ENCODE data around the gene SNTG2.

Gene SNTG2

DNA sequence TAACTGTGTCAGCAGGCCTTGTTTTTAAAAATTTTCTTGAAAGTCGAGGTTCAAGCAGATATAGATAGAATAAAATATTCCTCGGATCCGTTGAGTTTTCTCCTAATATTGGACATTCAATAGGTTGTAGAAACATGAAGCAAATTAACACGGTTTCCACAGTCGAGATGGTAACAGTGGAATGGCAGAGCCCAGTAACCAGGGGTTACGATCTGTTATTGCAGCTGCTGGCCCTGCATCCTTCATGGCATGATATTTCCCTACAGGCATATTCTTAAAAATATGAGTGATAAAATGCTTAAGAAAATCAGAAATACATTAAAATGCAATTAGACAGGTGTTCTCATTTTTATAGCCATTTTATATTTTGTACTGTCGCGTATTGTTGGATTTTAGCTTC lies 117.6 kb downstream of the SNTG2 start:
- peaks cover 4% of the 10 kb centered on the region; the same call in 1 of the 2 replicates for H3K9me3 ChIP-seq (ENCODE audit: control insufficient read depth, insufficient read depth, low read length)
- H3K4me2 ChIP-seq (ENCODE audit: low read length): no peak overlapping the region
- no peaks in the 10 kb centered on the region for H3F3A ChIP-seq (ENCODE audit: control insufficient read depth, insufficient read depth)
- H3K27me3 ChIP-seq (ENCODE audit: control insufficient read depth, low read length): no peaks in the 10 kb centered on the region
- TF ChIP-seq EZH2phosphoT487 (IDR thresholded peaks at IDR 0.05; ENCODE audit: borderline replicate concordance, low read length): no peak
- TF ChIP-seq, protein P1, sequence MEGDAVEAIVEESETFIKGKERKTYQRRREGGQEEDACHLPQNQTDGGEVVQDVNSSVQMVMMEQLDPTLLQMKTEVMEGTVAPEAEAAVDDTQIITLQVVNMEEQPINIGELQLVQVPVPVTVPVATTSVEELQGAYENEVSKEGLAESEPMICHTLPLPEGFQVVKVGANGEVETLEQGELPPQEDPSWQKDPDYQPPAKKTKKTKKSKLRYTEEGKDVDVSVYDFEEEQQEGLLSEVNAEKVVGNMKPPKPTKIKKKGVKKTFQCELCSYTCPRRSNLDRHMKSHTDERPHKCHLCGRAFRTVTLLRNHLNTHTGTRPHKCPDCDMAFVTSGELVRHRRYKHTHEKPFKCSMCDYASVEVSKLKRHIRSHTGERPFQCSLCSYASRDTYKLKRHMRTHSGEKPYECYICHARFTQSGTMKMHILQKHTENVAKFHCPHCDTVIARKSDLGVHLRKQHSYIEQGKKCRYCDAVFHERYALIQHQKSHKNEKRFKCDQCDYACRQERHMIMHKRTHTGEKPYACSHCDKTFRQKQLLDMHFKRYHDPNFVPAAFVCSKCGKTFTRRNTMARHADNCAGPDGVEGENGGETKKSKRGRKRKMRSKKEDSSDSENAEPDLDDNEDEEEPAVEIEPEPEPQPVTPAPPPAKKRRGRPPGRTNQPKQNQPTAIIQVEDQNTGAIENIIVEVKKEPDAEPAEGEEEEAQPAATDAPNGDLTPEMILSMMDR (IDR thresholded peaks at IDR 0.05; ENCODE audit: low read depth, low read length, poor library complexity, severe bottlenecking): no peak
- H3K4me3 ChIP-seq (ENCODE audit: low read length): no peak overlapping the region
- no peaks in the 10 kb centered on the region for H3K4me1 ChIP-seq (ENCODE audit: control insufficient read depth, low read length)
- H4K20me1 ChIP-seq (ENCODE audit: control insufficient read depth, insufficient read depth, low read depth, low read length): no peaks in the 10 kb centered on the region
- no peak overlapping the region for H3K27ac ChIP-seq (ENCODE audit: low read depth, low read length)
- H3K9me2 ChIP-seq (replicated peaks; ENCODE audit: control insufficient read depth, low read length): no peaks in the 10 kb centered on the region
- H3K36me3 ChIP-seq (ENCODE audit: control insufficient read depth, low read length): no peaks in the 10 kb centered on the region
- no peaks in the 10 kb centered on the region for H3K79me2 ChIP-seq (ENCODE audit: control insufficient read depth, low read length)

DNA sequence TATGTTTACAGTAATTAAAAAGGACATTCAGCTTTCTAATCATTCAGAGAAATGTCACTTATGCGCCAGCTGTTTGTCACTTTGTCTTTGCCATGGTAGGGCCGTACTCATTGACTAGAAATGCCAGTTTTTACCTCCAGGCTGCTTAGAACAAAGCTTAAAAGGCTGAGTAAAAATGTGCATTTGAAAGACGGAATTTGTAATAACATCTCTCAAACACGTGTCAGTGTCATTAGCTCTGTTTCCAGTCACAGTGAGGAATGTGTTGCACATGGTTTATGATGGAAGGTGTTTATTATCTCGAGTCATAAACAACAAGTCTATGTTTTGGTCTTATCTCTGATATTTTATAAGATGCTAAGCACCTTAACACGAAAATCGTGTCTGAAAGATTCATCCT lies 118.2 kb downstream of the SNTG2 start:
- Histone ChIP-seq H3K36me3 (ENCODE audit: control insufficient read depth, low read length) (no peaks in the 10 kb centered on the region), H3K4me3 (ENCODE audit: low read length) (no peak overlapping the region), H3K4me2 (ENCODE audit: low read length) (no peak overlapping the region), H3K9me3 (ENCODE audit: control insufficient read depth, insufficient read depth, low read length) (peaks cover 4% of the 10 kb centered on the region; the same call in 1 of the 2 replicates), H3F3A (ENCODE audit: control insufficient read depth, insufficient read depth) (no peaks in the 10 kb centered on the region), H3K27me3 (ENCODE audit: control insufficient read depth, low read length) (no peaks in the 10 kb centered on the region), H3K79me2 (ENCODE audit: control insufficient read depth, low read length) (no peaks in the 10 kb centered on the region), H3K27ac (ENCODE audit: low read depth, low read length) (no peak overlapping the region), H4K20me1 (ENCODE audit: control insufficient read depth, insufficient read depth, low read depth, low read length) (no peaks in the 10 kb centered on the region), H3K4me1 (ENCODE audit: control insufficient read depth, low read length) (no peaks in the 10 kb centered on the region), H3K9me2 (replicated peaks; ENCODE audit: control insufficient read depth, low read length) (no peaks in the 10 kb centered on the region)
- no peak for TF ChIP-seq EZH2phosphoT487 (IDR thresholded peaks at IDR 0.05; ENCODE audit: borderline replicate concordance, low read length)
- TF ChIP-seq, protein P1 (IDR thresholded peaks at IDR 0.05; ENCODE audit: low read depth, low read length, poor library complexity, severe bottlenecking): no peak

DNA sequence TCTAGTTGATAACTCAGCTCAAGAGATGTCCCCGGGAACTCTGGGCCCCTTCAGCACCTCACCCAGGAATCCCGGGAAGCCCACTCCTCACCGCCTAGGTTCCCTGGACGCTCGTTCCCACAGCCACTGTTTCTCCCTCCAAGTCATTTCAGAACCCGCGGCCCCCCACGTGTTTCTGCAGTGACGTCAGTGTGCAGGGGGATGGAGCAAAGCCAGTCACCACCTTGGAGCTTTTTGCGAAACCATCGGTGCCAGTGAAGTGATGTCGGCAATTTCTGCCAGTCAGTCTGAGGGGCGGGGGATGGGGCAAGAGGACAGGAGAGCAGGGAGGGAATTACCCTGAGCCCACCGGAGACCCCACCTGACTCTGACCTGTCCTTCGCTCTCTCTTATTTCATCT lies 119.2 kb downstream of the SNTG2 start:
- no peaks in the 10 kb centered on the region for H4K20me1 ChIP-seq (ENCODE audit: control insufficient read depth, insufficient read depth, low read depth, low read length)
- no peaks in the 10 kb centered on the region for H3K27me3 ChIP-seq (ENCODE audit: control insufficient read depth, low read length)
- no peak overlapping the region for H3K4me3 ChIP-seq (ENCODE audit: low read length)
- peaks cover 4% of the 10 kb centered on the region; the same call in 1 of the 2 replicates for H3K9me3 ChIP-seq (ENCODE audit: control insufficient read depth, insufficient read depth, low read length)
- no peaks in the 10 kb centered on the region for H3K36me3 ChIP-seq (ENCODE audit: control insufficient read depth, low read length)
- no peak for TF ChIP-seq EZH2phosphoT487 (IDR thresholded peaks at IDR 0.05; ENCODE audit: borderline replicate concordance, low read length)
- TF ChIP-seq, protein P1 (IDR thresholded peaks at IDR 0.05; ENCODE audit: low read depth, low read length, poor library complexity, severe bottlenecking): no peak
- no peak overlapping the region for H3K27ac ChIP-seq (ENCODE audit: low read depth, low read length)
- H3K9me2 ChIP-seq (replicated peaks; ENCODE audit: control insufficient read depth, low read length): no peaks in the 10 kb centered on the region
- no peaks in the 10 kb centered on the region for H3F3A ChIP-seq (ENCODE audit: control insufficient read depth, insufficient read depth)
- H3K4me1 ChIP-seq (ENCODE audit: control insufficient read depth, low read length): no peaks in the 10 kb centered on the region
- H3K79me2 ChIP-seq (ENCODE audit: control insufficient read depth, low read length): no peaks in the 10 kb centered on the region
- no peak overlapping the region for H3K4me2 ChIP-seq (ENCODE audit: low read length)

Measured in DOHH2 (cell line).